H9 (cell line): ENCODE measurements around the gene DHCR24. TPM values are rescaled to one million over a fixed set of nuclear protein-coding genes. Genes with fewer than 3 reads are reported as not detected.

Experiments
- DNase-seq: peaks from one replicate; pipeline ENCODE4 v3.0.0-alpha.2; 2017
- H2AFZ ChIP-seq: one replicate; pipeline ENCODE4 v1.6.1; 2013; ENCODE audit warnings: mild to moderate bottlenecking, low read length, control low read depth, moderate library complexity
- H2AK5ac ChIP-seq: 2 replicates; pipeline ENCODE4 v1.6.1; 2013; ENCODE audit warnings: low read length, control low read depth, mixed read lengths; ENCODE audit not compliant: insufficient read length
- H2BK120ac ChIP-seq: one replicate; pipeline ENCODE4 v1.6.1; 2013; ENCODE audit warnings: low read depth, mild to moderate bottlenecking, low read length, control low read depth, inconsistent platforms; ENCODE audit not compliant: poor library complexity, severe bottlenecking
- H2BK12ac ChIP-seq: 2 replicates; pipeline ENCODE4 v1.6.1; 2013; ENCODE audit warnings: low read length, control low read depth, mixed read lengths, low read depth; ENCODE audit not compliant: insufficient read length
- H2BK15ac ChIP-seq: 2 replicates; pipeline ENCODE4 v1.6.1; 2013; ENCODE audit warnings: low read depth, low read length, control low read depth
- H2BK20ac ChIP-seq: one replicate; pipeline ENCODE4 v1.6.1; 2013; ENCODE audit warnings: low read depth, mild to moderate bottlenecking, low read length, control low read depth, inconsistent platforms; ENCODE audit not compliant: poor library complexity, severe bottlenecking
- H2BK5ac ChIP-seq: 2 replicates; pipeline ENCODE4 v1.6.1; 2013; ENCODE audit warnings: low read length, control low read depth, mixed read lengths; ENCODE audit not compliant: insufficient read length
- H3K14ac ChIP-seq: 2 replicates; pipeline ENCODE4 v1.6.1; 2013; ENCODE audit warnings: low read length, control low read depth; ENCODE audit not compliant: insufficient read depth
- H3K18ac ChIP-seq: 2 replicates; pipeline ENCODE4 v1.6.1; 2013; ENCODE audit warnings: low read depth, mild to moderate bottlenecking, mixed read lengths, low read length, control low read depth; ENCODE audit not compliant: insufficient read length
- H3K23ac ChIP-seq: 2 replicates; pipeline ENCODE4 v1.6.1; 2013; ENCODE audit warnings: low read length, control low read depth, mixed read lengths, low read depth; ENCODE audit not compliant: insufficient read length
- H3K23me2 ChIP-seq: 2 replicates; pipeline ENCODE4 v1.6.1; 2013; ENCODE audit warnings: low read depth, mild to moderate bottlenecking, mixed read lengths, low read length, control low read depth; ENCODE audit not compliant: insufficient read length, poor library complexity, severe bottlenecking
- H3K27ac ChIP-seq: 2 replicates; pipeline ENCODE4 v1.5.1; 2013; ENCODE audit warnings: low read length, control low read depth, mixed read lengths, low read depth; ENCODE audit not compliant: insufficient read length
- H3K27me3 ChIP-seq: 2 replicates; pipeline ENCODE4 v1.6.1; 2013; ENCODE audit warnings: low read length, control low read depth, inconsistent platforms; ENCODE audit not compliant: insufficient read depth
- H3K4ac ChIP-seq: 2 replicates; pipeline ENCODE4 v1.6.1; 2013; ENCODE audit warnings: low read depth, mild to moderate bottlenecking, control low read depth, inconsistent platforms, low read length, moderate library complexity
- H3K4me1 ChIP-seq: 2 replicates; pipeline ENCODE4 v1.6.1; 2013; ENCODE audit warnings: low read length, control low read depth, inconsistent platforms; ENCODE audit not compliant: insufficient read depth
- H3K4me2 ChIP-seq: 2 replicates; pipeline ENCODE4 v1.6.1; 2013; ENCODE audit warnings: low read length, control low read depth, mixed read lengths; ENCODE audit not compliant: insufficient read length, insufficient read depth
- H3K56ac ChIP-seq: 2 replicates; pipeline ENCODE4 v1.6.1; 2013; ENCODE audit warnings: low read depth, mild to moderate bottlenecking, mixed read lengths, low read length, control low read depth; ENCODE audit not compliant: insufficient read length
- H3K79me1 ChIP-seq: 2 replicates; pipeline ENCODE4 v1.6.1; 2013; ENCODE audit warnings: low read depth, mild to moderate bottlenecking, moderate library complexity, low read length, control low read depth, inconsistent platforms; ENCODE audit not compliant: insufficient read depth, poor library complexity, severe bottlenecking
- H3K79me2 ChIP-seq: 2 replicates; pipeline ENCODE4 v1.6.1; 2013; ENCODE audit warnings: low read length, control low read depth, inconsistent platforms; ENCODE audit not compliant: insufficient read depth
- H3K9ac ChIP-seq: 2 replicates; pipeline ENCODE4 v1.6.1; 2013; ENCODE audit warnings: low read length, control low read depth, mixed read lengths; ENCODE audit not compliant: insufficient read length; ENCODE audit errors: extremely low read depth
- H3K9me3 ChIP-seq: one replicate; pipeline ENCODE4 v1.6.1; 2013; ENCODE audit warnings: low read depth, low read length, inconsistent platforms; ENCODE audit not compliant: control insufficient read depth
- H3T11ph ChIP-seq: one replicate; pipeline ENCODE4 v1.6.1; 2013; ENCODE audit warnings: mild to moderate bottlenecking, low read length, control low read depth, inconsistent platforms
- H4K20me1 ChIP-seq: one replicate; pipeline ENCODE4 v1.6.1; 2013; ENCODE audit not compliant: control insufficient read depth, insufficient read length, insufficient read depth
- H4K5ac ChIP-seq: 2 replicates; pipeline ENCODE4 v1.6.1; 2013; ENCODE audit warnings: low read depth, mild to moderate bottlenecking, mixed read lengths, low read length, control low read depth; ENCODE audit not compliant: insufficient read length
- H4K8ac ChIP-seq: replicated peaks from 2 replicates; pipeline ENCODE4 v1.6.1; 2013; ENCODE audit warnings: low read length, control low read depth, mixed read lengths, low read depth; ENCODE audit not compliant: insufficient read length
- H4K91ac ChIP-seq: 2 replicates; pipeline ENCODE4 v1.6.1; 2013; ENCODE audit warnings: low read depth, mild to moderate bottlenecking, moderate library complexity, mixed read lengths, low read length, control low read depth; ENCODE audit not compliant: insufficient read length
- H3K27ac Mint-ChIP-seq, 3 experiments: 2 replicates in 2 of 3; 3 replicates in 1 of 3; pipeline ENCODE4 v1.8.0; 2020 to 2021; ENCODE audit warnings: mixed read lengths in 3 of 3, mild to moderate bottlenecking in 1 of 3, moderate library complexity in 1 of 3
- H3K27me3 Mint-ChIP-seq: 2 replicates; pipeline ENCODE4 v1.8.0; 2021; ENCODE audit warnings: low read depth, mild to moderate bottlenecking, moderate library complexity, mixed read lengths
- H3K36me3 Mint-ChIP-seq, 3 experiments: 2 replicates in 2 of 3; 3 replicates in 1 of 3; pipeline ENCODE4 v1.8.0; 2020 to 2021; ENCODE audit warnings: low read depth in 3 of 3, mixed read lengths in 3 of 3; ENCODE audit not compliant: insufficient read depth in 1 of 3
- H3K4me1 Mint-ChIP-seq, 2 experiments: 2 replicates each; pipeline ENCODE4 v1.8.0; 2020; ENCODE audit warnings: mixed read lengths in 2 of 2
- H3K4me3 Mint-ChIP-seq, 2 experiments: 2 replicates in 1 of 2; 3 replicates in 1 of 2; pipeline ENCODE4 v1.8.0; 2020 to 2021; ENCODE audit warnings: mild to moderate bottlenecking in 2 of 2, mixed read lengths in 2 of 2, moderate library complexity in 1 of 2
- H3K9me3 Mint-ChIP-seq, 2 experiments: 2 replicates in 1 of 2; 3 replicates in 1 of 2; pipeline ENCODE4 v1.8.0; 2020; ENCODE audit warnings: mild to moderate bottlenecking in 2 of 2, mixed read lengths in 2 of 2, moderate library complexity in 1 of 2
- CTCF ChIP-seq: fragments of 200-600 bp; sonication (generic); conservative IDR thresholded peaks from 3 replicates; pipeline ENCODE4 v1.8.0; 2021; ENCODE audit warnings: antibody characterized with exemption, mild to moderate bottlenecking
- WGBS: extraction: QIAGEN DNeasy Blood & Tissue Kit; methylation state at CpG from one replicate; pipeline ENCODE4 v1.1.7; 2013; ENCODE audit warnings: missing lambda C conversion rate, low lambda C conversion rate, mixed read lengths; ENCODE audit not compliant: insufficient read length; ENCODE audit errors: extremely low coverage; 5-methylcytosine and 5-hydroxymethylcytosine counted together
- total RNA-seq: library from RNA; stranded (reverse); gene quantifications from 2 replicates; pipeline ENCODE4 v1.2.1, GENCODE V29; 2021

The DHCR24 gene
- total RNA-seq, 1 experiment from 2014 or later, result 318 TPM

GRCh38 chr1:54811739-54812655 is 75.0 kb downstream of the DHCR24 start:
- Histone ChIP-seq H3K4me1 (peaks cover 6% of the 10 kb centered on the region; the same call in 1 of the 2 replicates), H4K91ac (no peak overlapping the region), H3K4ac (no peak overlapping the region), H4K20me1 (no peaks in the 10 kb centered on the region), H3K79me1 (no peaks in the 10 kb centered on the region), H2BK5ac (no peak overlapping the region), H3K9me3 (no peaks in the 10 kb centered on the region), H2BK20ac (no peak overlapping the region), H3K79me2 (no peaks in the 10 kb centered on the region), H2AK5ac (no peak overlapping the region), H2AFZ (no peak overlapping the region), H2BK120ac (no peak overlapping the region), H3K18ac (no peak overlapping the region), H3K27me3 (no peaks in the 10 kb centered on the region), H3K9ac (no peak overlapping the region), H2BK15ac (no peak overlapping the region), H3K23ac (no peak overlapping the region), H3K4me2 (no peak overlapping the region), H3K23me2 (no peaks in the 10 kb centered on the region), H3T11ph (no peak overlapping the region), H4K8ac (no peak overlapping the region), H3K14ac (no peak overlapping the region), H4K5ac (no peak overlapping the region), H3K56ac (no peak overlapping the region), H3K27ac (no peak overlapping the region), H2BK12ac (no peak overlapping the region)
- no peak overlapping the region for H3K27ac Mint-ChIP-seq
- H3K27me3 Mint-ChIP-seq, result peaks cover 40% of the 10 kb centered on the region
- DNase-seq, result peak; percentile 24
- H3K9me3 Mint-ChIP-seq, result no peaks in the 10 kb centered on the region
- H3K36me3 Mint-ChIP-seq, result no peaks in the 10 kb centered on the region
- no peak overlapping the region for H3K4me3 Mint-ChIP-seq
- WGBS, result no CpG with 5 or more reads among the region's 18 CpGs
- peaks cover 45 to 46% of the 10 kb centered on the region in 2 experiments for H3K4me1 Mint-ChIP-seq
- no peak for TF ChIP-seq CTCF
